ENCODE data around the gene RNASE7. TPM values are rescaled to one million over a fixed set of nuclear protein-coding genes. Genes with fewer than 3 reads are reported as not detected.

RNASE7 gene, protein sequence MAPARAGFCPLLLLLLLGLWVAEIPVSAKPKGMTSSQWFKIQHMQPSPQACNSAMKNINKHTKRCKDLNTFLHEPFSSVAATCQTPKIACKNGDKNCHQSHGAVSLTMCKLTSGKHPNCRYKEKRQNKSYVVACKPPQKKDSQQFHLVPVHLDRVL
- total RNA-seq: not detected
- under 1 TPM in 4 of 6 donors, not detected in 2; 0.14 to 0.24 (median 0.20) TPM for polyA plus RNA-seq (ENCODE audit: insufficient read length in 6 of 6)
- long read RNA-seq, donor 1: 0 reads
- long read RNA-seq, donor 2: 0 reads
- long read RNA-seq, donor 3: 0 reads
- long read RNA-seq, donor 4: 0 reads
- long read RNA-seq, donor 5: 0 reads
- long read RNA-seq, donor 6: 0 reads
- long read RNA-seq, donor 7: 0 reads
- long read RNA-seq, donor 8: 0 reads
- long read RNA-seq, donor 9: 0 reads
- long read RNA-seq, donor 10: 0 reads
- long read RNA-seq, donor 11: 0 reads
- long read RNA-seq, donor 12: 0 reads

DNA sequence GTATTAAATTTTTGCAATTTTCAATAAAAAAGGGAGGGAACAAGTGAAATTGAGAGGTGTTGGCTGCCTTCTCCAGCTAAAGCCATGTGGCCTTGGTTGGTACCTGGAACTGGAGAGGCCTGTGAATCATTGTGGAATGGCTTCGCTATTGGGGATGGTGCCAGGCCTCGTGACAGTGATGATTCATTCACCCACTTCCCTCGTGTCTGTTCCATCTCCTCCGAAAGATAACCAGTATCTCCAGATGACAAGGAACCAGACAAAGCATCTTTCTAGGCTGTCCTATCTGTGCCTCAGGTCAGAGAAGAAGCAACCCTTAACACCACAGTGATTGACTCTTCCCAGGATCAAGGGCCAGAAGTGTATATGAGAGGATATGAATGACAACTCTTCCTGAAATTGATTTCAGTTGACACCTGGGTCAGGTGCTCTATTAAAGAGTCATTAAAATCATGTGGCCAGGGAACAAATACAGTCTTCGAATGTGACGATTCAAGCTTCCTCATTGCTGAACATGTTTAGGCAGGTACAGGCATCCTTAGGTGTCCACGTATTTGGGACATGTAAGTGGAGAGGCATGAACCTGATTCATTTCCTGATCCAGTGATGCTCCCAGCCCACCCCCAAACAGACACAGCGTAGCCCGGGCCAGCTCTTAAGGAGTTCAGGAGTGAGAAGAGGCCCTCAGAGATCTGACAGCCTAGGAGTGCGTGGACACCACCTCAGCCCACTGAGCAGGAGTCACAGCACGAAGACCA lies at the start of gene RNASE7:
RNASE7 (plus strand) TSS at position 687 of the 758 bp plus-strand sequence. CDS start 631 bp downstream, outside the sequence.
- TF ChIP-seq, protein P1, sequence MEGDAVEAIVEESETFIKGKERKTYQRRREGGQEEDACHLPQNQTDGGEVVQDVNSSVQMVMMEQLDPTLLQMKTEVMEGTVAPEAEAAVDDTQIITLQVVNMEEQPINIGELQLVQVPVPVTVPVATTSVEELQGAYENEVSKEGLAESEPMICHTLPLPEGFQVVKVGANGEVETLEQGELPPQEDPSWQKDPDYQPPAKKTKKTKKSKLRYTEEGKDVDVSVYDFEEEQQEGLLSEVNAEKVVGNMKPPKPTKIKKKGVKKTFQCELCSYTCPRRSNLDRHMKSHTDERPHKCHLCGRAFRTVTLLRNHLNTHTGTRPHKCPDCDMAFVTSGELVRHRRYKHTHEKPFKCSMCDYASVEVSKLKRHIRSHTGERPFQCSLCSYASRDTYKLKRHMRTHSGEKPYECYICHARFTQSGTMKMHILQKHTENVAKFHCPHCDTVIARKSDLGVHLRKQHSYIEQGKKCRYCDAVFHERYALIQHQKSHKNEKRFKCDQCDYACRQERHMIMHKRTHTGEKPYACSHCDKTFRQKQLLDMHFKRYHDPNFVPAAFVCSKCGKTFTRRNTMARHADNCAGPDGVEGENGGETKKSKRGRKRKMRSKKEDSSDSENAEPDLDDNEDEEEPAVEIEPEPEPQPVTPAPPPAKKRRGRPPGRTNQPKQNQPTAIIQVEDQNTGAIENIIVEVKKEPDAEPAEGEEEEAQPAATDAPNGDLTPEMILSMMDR (IDR thresholded peaks at IDR 0.05): no peak
- H3K27ac ChIP-seq: no peak within 1 kb of the TSS

DNA sequence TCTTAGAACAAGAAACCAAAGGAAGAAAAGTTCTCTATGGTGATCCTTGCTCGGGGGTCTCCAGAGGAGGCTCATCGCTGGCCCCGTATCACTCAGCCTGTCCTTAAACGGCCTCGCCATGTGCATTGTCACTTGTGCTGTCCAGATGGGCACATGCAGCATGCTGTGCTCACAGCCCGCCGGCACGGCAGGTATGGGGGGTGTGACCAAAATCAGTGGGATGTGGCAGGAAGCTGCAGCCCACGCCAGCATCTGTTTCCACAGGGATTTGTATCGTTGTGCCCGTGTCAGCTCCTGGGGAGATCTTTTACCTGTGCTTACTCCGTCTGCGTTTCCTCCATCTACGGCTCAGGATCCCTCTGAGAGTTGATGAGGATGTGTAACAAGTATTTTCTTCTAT lies 45.6 kb upstream of the RNASE7 start:
- TF ChIP-seq, protein P1 (IDR thresholded peaks at IDR 0.05): no peak
- Histone ChIP-seq H3K36me3 (peaks cover 0 to 65% of the 10 kb centered on the region in 2 donors), H3K27me3 (no peaks in the 10 kb centered on the region), H3K9me3 (no peaks in the 10 kb centered on the region), H3K27ac (no peak overlapping the region), H3K4me1 (peaks cover 2 to 5% of the 10 kb centered on the region in 2 donors), H3K4me3 (no peak overlapping the region)
- ATAC-seq (no peak), DNase-seq (peak in 1 of 4 donors; percentile 63)
- intact Hi-C loops (cut with DNase I): no loop called here

More for the DNA sequence above, at the start of gene RNASE7:
- ATAC-seq (no peak), DNase-seq (no peak)
- Histone ChIP-seq H3K4me1 (peaks cover 24 to 31% of the 10 kb centered on the region in 2 donors), H3K9me3 (no peaks in the 10 kb centered on the region), H3K27me3 (peaks cover 0 to 5% of the 10 kb centered on the region in 2 donors), H3K36me3 (no peaks in the 10 kb centered on the region), H3K4me3 (no peak within 1 kb of the TSS)
- intact Hi-C loops (cut with DNase I): loop anchor here in 1 of 2 donors (2.0 kb wide), 1 partner anchor 27 kb away; no protein-coding TSS in a partner anchor

DNA sequence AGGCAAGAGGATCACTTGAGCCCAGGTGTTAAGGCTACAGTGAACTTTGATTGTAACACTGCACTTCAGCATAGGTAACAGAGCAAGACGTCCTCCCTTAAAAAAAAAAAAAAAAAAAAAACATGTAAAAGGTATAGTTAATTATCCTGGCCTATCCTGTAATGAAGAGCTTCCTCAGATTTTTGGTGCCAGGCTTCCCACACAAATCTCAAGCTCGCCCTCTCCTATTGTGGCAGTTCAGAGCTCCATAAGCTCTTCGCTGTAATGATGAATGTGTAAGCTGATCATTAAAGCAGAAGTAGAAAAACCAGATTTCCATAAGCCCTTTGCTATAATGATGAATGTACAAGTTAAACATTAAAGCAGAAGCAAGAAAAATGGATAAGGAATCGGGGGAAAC lies 45.0 kb upstream of the RNASE7 start:
- H3K4me3 ChIP-seq: no peak overlapping the region
- DNase-seq (no peak), ATAC-seq (no peak)
- H3K36me3 ChIP-seq: peaks cover 0 to 59% of the 10 kb centered on the region in 2 donors
- intact Hi-C loops (cut with DNase I): no loop called here
- H3K4me1 ChIP-seq: no peaks in the 10 kb centered on the region
- no peaks in the 10 kb centered on the region for H3K9me3 ChIP-seq
- TF ChIP-seq, protein P1 (IDR thresholded peaks at IDR 0.05): no peak
- no peaks in the 10 kb centered on the region for H3K27me3 ChIP-seq
- no peak overlapping the region for H3K27ac ChIP-seq

DNA sequence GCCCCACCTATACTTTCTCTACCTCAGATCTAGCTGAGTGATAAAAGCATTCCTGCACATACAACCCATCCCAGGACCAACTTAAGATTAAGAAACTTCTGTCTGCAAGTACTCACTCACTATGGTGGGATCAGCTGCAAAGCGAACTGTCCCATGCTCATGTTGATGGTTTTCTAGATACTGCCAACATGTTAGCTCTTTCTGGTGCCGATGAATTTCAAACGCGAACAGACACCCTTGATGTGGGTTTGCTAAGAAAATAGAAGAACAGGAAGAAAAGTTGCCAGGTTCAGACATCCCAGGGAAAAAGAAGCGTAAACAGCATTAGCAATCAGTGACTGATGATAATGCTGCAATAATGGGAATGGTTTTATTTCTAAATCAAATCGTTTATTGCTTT lies 44.6 kb upstream of the RNASE7 start:
- intact Hi-C loops (cut with DNase I): no loop called here
- Histone ChIP-seq H3K9me3 (no peaks in the 10 kb centered on the region), H3K4me1 (no peaks in the 10 kb centered on the region), H3K27ac (no peak overlapping the region), H3K27me3 (no peaks in the 10 kb centered on the region), H3K36me3 (peaks cover 0 to 55% of the 10 kb centered on the region in 2 donors), H3K4me3 (no peak overlapping the region)
- TF ChIP-seq, protein P1 (IDR thresholded peaks at IDR 0.05): no peak
- DNase-seq (no peak), ATAC-seq (no peak)

DNA sequence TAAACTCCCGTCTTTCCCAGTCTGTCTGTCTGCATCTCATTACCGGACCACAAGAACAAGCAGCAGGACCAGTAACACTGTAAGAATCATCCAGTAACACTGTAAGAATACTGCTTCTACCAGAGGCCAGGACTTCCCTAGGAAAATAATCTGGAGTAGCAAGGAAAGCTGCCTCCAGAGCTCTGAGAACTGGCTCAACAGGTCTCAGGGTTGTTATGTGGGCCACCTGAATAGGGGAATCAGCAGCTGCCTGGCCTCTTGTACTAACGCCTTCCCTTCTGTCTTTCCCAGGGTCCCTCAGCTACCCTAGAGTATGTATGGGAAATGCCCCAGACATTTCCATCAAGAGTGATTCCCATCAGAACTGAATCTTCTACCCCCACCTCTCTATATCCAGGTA lies 44.0 kb upstream of the RNASE7 start:
- intact Hi-C loops (cut with DNase I): no loop called here
- TF ChIP-seq, protein P1 (IDR thresholded peaks at IDR 0.05): no peak
- Histone ChIP-seq H3K9me3 (no peaks in the 10 kb centered on the region), H3K27me3 (no peaks in the 10 kb centered on the region), H3K27ac (no peak overlapping the region), H3K4me1 (no peaks in the 10 kb centered on the region), H3K36me3 (peaks cover 0 to 49% of the 10 kb centered on the region in 2 donors), H3K4me3 (no peak overlapping the region)
- DNase-seq: peak in 1 of 4 donors; percentile 55
- ATAC-seq: peak; percentile 17
